GM19467 (cell line): ENCODE results near the gene SP140.
"Not testable (repeated sequence)": the region's sequence is repeated elsewhere in the genome, so short reads cannot be mapped to it uniquely, and the experiment has no call there.

Experiments
- ATAC-seq: cut with Tn5 transposase; IDR thresholded peaks from one replicate; pipeline ENCODE4 v1.9.1; 2021; ENCODE audit warnings: mild to moderate bottlenecking, moderate library complexity; ENCODE audit not compliant: unreplicated experiment

Gene SP140

DNA sequence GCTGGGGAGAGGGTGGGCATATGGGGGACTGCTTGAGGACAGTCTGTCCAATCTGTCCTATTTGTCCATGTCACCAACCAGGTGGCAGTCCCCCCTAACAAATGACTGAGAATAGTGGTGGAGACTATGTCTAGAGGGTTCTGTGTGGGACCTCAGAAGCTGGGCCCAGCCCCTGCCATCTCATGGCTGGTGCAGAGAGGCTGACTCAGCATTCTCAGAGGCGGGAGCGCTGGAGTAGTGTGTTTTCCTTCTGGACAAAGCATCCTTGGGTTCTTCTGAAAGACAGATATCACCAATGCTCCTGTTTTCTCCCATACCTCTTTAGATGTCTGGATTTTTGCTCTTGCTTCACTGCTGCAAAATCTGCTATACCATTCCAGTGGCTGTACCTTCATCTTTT, 57.4 kb downstream of the SP140 start:
- ATAC-seq: no peak

DNA sequence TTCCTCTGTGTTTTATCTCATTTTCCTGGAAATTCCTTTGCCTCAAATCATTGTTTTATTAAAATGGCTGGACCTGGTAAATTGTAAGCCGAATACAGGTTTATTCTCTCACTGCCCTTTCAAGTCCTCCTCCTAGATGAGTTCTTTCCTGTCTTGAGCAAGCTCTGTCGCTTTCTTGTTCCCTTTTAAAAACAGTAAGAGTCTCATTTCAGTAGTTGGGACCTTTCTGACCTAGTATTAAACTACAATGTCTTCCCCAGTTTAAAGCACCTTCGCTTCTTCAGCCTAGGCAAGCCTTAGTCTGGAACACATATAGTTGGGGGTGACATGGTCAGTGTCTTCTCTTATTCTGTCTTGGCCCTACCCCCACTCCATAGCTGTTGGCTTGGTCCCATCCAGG, 60.5 kb downstream of the SP140 start:
- no peak for ATAC-seq

DNA sequence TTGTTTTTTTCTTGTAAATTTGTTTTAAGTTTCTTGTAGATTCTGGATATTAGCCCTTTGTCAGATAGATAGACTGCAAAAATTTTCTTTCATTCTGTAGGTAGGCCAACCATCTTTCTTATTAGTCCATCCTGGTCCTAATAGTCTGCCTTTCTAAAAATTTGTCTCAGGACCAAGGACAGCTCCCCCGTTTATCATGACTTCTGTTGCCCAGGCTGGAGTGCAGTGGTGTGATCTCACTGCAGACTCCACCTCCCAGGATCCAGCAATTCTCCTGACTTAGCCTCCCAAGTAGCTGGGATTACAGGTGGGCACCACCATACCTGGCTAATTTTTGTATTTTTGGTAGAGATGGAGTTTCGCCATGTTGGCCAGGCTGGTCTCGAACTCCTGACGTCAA, 63.8 kb downstream of the SP140 start:
- not testable (repeated sequence) for ATAC-seq

DNA sequence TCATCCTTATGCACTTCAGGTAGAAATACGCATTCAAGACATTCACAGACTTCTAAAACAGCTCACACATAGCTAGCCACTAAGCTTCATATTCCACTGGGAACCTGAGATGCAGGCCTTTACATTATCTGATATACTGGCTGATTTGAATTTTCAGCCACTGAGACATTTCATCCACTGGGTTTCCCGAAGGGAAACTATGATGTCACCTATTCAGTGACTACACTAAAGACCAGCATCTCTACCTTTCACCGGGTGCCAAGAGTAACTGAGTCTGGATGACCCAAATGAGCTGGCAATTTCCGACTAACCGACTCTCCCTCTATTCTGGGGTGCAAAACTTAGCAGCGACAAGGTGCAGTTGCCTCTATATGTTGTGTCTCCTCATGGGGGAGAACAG, 69.7 kb downstream of the SP140 start:
- no peak for ATAC-seq

DNA sequence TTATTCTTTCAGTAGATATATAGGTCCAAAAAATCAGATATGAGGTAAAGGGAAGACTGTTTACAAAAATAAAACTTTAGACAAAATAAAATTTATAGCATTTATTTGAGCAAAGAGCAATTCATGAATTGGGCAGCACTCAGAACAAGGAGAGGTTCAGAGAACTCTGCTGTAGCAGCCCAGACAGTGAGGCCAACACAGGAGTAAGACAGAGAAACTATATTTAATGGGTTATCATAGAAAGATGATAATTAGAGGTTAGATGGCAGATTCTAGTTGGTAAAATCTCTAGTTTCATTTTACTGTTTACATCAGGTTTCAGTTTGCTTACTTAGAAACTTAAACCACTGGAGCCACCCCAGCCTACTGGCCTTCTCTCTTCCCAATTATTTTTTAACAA, 71.4 kb downstream of the SP140 start:
- no peak for ATAC-seq

DNA sequence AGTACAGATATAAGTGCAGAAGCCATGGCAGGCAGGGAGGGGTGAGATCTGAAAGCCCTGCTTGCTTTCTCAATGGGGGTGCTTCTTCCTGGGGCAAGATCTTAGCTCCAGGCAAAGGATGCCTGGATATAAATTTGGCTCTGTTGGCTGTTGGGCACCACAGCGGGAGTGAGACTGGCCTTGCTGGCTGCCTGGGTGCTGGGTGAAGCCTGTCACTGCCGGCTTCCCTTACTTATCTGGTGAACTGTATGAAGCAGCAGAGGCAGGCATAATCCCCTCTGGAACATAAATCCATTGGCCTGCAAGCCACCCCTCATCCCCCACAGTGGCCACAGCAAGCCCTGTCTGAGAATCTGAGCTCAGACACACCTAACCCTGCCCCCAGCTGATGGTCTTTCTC, 74.1 kb downstream of the SP140 start:
- ATAC-seq: no peak

DNA sequence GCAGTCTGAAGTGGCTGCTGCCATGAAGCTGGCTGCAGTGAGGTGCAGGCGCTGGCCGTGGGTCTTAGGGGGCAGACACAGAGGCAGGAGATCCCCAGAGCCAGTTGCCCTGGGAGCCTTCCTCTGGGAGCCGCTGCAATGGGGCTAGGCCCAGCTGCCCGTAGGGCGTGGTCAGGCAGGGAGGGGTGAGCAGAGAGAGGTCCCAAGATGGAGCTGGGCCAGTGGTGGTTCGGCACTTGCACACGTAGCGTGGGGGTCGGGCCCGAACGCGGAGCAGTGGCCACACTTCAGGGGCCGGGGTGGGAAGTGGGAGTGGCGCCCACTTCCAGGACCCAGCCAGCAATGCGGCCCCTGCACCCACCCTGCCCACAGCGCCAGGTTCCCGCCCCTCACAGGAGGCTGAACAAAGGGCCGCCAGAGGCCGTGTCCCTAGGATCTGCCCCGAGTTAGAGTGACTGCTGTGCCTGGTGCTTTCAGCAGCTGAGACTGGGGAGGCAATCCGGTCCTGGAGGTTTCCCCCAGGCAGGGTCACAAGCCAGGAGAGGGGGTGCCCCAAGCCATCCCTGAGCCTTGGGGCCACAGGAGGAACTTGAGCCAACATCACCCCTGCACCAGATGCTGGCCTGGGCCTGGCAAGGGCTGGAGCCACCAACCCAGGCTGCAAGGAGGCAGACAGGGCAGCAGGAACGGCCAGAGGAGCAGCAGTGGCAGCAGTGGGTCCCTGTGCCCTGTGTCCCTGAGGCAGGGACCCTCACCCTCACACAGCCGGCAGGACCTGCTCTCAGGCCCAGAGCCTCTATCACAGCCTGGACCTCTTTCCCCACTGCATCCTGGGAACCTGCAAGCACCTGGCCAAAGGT, 80.1 kb downstream of the SP140 start:
- no peak for ATAC-seq

DNA sequence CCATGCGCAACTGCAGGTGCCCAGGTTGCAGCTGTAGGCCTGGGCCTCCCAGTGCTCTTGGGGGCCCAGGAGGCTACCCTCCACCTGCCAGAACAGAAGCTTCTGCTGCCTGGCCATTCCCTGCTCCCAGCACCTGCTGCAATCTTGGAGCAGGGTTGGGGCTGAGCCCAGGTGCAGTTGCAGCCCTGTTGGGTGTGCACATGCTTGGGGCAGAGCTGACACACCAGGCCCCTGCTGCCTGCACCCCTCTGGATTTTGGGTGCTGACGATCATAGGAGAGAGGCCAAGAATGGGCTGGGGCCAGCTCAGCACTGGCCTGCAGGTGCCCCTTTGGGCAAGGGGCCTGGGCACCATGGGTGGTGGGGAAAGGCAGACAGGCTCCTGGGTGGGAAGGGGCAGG, 80.9 kb downstream of the SP140 start:
- ATAC-seq: no peak

DNA sequence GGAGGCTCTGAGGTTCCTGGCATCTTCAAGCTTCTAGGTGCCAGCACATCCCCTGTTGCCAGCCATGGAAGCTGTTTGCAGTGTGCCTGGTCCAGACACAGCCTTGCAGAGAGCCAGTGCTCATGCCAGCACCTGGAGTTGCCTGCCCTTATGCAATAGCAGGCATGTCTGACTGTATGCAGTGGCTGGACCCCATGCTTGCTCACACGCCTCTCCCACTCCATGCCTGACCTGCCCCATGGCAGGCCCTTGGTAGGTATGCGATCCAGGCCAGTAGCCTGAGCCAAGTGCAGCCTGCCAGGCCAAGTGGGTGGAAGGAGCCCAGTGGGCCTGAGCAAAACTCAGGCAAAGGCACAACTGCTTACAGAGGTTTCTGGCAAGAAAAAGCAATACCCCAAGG, 81.9 kb downstream of the SP140 start:
- ATAC-seq: no peak

DNA sequence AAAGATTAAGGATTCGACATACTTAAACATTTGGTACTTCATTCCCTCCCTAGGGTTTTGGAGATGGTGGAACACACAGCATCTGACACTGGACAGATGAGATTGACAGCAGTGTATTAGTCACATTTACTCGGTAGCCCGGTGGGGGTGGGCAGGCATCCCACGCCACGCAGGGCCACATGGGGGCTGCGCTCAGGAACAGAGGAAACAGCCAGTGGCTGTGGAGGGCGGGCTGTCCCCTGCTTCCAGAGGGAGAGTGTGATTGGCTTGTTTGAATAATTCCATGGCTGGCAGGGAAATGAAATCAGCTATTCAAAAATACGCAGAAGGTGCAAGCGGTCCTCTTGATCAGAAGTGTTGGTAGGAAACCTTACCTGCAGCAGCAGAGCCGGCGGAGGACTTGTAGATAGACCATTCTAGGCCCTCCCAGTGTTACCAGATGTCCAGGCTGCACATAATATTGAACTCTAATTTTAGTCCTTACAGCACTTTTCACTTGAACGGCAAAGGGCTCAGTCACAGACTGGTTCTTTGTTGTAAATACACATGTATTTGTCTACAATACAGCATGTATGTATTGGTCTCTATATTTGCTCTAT, 83.0 kb downstream of the SP140 start:
- no peak for ATAC-seq

DNA sequence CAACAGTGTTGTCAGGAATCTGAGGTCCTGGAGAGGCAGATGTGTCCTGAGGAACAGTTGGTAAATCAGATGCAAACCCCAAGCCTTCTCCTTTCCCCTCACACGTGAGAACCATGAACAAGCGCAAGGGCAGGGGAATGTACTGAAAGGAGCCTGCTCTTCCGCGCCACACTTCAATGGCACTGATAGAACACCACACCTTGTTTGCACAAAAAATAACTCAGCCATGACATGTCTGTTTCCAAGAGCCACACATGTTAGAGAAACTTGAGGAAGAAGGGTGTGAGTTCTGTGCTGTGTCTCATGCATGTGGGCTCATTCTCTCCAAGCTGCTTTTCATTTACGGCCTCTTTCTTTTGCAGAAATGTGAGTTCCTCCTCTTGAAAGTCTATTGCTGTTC, 85.3 kb downstream of the SP140 start:
- ATAC-seq: not testable (repeated sequence)

DNA sequence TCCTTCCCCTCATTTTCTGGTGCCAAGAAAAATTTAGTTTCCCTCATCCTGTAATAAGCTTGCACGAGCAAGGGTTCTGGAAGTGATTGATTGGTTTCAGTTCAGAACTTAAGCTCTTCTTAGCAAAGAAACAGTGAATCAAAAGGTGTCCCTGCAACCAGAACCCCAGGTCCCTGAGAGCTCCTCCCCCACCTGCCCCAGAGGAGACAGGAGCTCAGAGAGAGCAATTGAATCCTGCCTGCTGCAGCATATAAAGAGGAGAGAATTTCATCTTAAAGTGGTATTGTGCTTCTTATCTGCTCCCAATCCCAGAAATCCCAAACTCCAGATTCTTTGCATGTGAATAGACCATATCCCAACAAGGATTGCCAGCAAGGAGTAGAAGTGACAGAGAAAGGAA, 86.1 kb downstream of the SP140 start:
- not testable (repeated sequence) for ATAC-seq

DNA sequence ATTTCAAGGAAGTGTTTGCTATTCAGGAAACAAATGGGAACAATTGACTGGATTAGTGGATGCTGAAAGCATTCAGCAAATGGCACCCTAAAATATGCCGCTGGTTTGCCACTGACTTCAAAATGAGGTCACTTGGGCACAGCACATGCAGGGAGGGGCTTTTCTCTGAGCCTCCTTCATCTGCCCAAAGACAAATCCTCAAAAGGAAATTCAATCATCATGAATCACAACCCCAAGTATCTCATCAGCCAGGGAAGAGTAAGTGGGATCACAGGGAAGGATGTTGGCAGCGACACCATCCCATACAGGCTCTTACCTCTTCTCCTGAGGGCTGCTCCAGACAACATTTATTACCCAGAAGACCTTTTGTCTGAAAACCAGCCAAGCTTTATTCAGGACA, 87.1 kb downstream of the SP140 start:
- no peak for ATAC-seq

DNA sequence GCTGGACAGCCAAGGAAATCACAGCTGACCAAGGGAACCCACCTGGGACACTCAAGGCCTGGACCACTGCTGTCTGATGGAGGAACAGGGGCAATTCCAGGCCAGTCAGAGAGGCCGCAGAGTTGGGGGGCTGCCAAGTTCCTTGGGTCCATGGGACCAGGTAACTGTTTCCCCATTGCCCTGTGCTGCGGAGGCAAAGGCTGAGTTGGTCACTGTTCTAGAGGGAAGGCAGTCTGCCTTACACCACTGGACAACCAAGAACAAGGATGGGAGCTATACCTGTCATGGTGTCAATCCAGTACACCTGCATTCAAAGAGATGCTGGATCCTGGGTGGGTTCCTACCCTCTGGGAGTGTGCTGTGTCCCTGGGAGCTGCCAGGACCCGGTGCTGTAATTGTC, 91.8 kb downstream of the SP140 start:
- ATAC-seq: no peak

DNA sequence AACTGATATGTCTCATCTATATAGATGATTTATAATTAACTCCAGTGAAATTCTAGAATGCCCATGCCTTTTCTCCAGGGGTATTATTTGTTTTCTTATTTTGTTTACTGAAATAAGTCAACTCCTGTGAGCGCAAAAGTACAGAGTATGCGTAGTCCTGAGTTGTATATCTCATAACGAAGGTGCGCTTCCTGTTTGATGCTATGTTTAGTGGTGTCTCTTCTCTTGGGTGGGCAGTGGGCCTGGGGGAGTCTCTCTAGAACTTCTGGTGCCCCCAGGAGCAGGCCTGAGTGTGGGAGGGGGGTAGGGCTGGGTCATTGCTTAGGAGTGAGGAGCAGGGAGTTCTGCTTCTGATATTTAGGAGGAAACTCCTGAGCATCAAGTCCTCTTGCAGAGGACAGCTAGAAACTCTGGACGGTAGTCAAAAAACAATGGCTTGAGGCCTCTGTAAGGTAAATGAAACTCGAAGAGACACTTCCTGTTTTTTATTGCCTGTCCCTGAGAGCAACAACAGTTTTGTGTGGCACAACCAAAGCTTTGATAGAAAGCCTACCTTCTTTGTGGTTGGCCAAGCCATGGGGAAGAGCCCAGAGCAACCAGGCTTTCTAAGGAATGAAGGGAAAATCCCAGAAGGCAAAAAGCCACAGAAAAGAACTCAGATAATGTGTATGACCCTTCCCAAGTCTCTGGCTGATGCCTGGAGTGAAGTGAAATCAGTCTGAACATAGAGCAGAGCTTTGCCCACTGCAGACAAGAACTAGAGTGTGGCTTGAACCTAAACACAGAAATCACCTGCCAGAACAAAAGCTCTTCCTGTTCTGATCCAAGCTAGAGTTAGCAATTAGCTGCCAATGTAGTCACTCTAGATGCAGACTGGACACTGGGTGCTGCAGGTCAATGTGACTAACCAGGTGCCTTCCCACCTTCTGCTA, 92.9 kb downstream of the SP140 start:
- ATAC-seq: peak; percentile 34

DNA sequence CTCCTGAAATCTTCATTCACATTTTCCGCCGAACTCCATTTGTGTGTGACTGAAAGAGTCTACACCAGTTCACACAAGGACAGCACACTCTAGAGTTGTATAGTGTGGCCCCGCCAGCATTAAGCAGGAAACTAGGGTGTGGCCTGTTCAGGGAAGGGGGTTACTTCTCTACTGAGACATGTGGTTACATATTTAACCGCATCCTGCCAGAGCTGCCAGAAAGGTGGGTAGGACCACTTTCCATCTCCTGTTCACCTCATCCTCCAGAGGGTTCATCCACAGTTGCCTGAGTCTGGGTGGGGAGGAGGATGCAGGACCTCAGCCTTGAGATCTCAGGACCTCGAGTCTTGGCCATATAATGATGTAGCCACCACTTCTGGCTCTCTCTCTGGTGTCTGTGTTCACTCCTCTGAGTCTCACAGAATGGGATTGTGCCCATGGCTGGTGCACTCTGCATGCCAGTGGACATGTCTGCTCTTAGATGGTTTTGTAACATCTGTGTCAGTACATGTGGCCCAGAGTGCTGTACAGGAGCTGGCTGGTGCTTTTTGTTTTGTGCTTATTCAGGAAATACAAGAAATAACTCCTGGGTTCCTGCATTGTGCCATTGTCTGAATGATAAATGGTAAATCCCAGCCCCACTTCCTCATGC, 93.8 kb downstream of the SP140 start:
- peak; percentile 82 for ATAC-seq

DNA sequence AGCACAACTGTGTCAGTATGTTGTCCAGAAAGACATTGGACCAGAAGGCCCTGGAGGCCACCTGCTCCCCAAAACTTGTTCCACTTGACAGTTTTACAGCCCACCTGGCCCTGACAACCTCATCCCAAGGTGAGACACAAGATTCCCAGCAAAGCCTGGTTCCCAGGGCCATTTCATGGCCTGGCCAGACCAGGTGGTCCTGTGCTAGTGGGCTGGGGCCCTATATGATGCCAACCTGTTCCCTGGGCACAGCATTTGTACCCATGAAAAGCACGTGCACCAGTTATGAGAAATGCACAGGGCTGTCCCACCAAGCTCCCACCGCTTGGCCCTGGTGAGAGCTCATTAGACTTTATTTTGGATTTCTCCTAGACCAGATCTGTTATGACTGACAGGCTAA, 95.5 kb downstream of the SP140 start:
- no peak for ATAC-seq

DNA sequence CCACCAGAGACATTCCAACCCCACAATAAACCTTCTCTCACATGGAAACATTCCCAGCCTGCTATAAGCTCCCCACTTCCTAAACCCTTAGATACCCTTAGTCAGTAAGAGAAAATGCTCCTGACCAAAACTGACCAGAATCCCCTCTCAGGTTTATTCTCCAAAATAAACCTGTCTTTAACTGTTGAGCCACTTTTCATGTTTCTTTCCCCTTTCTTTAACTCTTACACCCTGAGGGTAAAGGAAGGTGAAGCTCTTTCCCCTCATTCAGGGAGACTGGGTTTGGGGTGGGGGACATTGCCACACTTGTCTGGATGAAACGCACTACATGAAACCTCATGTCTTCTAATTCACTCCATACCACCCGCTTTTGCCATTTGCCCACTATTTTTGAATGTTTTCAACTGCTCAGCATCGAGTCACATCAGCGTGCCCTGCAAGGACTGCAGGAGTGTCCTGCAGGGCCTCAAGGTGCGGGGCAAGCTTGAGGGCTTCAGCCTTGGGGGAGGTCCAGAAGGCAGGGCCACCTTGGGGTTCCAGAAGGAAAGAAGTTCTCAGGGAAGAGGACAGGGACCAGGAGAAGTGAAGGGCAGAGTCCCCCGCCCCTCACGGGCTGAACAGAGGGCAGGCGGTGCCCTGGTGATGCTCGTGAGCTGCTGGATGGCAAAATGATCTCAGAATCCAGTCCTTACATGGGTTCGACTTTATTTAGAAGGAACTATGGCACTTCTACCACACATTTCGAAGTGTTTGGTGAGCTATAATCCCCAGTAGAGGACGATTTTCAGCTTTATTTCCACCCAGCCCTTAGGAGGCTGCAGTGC, 97.2 kb downstream of the SP140 start:
- no peak for ATAC-seq

DNA sequence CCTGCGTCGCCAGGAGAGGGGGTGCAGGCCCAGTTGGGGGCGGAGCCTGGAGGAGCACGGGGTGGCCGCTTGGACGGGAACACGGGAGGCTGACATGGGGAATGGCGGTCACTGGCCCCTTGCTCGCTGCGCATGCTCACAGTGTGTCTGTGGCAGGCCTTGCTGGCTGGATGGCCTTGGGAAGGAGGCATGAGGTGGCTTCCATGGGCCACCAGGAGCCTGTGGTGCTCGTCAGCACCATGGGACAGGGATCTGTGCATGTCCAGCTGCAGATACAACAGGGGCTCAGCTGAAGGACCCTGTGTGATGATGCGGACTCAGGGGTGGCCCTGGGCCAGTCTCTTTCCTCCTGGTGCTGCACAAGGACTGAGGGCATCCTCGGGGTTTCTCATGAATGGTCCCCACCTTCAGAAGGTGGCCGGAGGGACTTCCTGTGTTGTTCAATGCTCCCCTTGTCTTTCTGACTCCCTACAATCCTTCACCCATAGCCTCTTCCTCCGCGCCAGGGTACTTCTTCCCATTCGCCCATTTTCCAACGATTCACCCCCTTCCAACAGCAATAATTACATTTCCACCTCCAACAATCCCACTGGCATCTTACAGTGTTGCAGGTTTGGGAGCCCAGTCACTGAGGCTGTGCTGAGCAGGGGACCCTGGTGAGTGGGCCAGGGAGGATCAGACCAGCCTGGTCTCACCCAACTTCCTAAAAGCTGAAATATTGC, 98.0 kb downstream of the SP140 start:
- no peak for ATAC-seq

DNA sequence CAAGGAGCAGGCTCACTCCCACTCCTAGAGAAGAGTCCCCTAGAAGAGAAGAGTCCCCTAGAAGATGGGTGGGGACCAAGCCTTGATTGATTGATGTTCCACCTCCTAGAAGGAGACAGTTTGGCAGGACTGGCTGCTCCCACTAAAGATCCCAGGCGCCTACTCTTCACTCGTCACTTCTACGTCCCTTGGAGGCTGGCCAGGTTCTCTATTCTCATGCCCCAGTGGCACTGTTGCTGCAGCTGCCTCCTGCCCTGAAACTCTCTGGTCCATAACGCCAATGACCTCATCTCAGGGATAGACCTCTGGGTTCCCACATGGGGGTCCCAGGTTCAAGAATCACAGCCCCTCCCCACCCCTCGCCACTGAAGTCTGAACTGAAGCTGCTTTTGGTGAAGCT, 99.0 kb downstream of the SP140 start:
- no peak for ATAC-seq
